ENCODE results near the gene LMOD1.
"Not testable (repeated sequence)": the region's sequence is repeated elsewhere in the genome, so short reads cannot be mapped to it uniquely, and the experiment has no call there.

Gene LMOD1

GRCh38 chr1:201947697-201948008 is 1.3 kb upstream of the LMOD1 start:
- DNase-seq (ENCODE audit: low read depth in 3 of 3): no peak

- DNase-seq (ENCODE audit: low read depth in 3 of 3): no peak
Observed at GRCh38 chr1:201945863-201946223, 505 bp downstream of the LMOD1 start.

- DNase-seq (ENCODE audit: low read depth in 3 of 3): no peak
Observed at GRCh38 chr1:201945157-201945556, 1.2 kb downstream of the LMOD1 start.

DNA sequence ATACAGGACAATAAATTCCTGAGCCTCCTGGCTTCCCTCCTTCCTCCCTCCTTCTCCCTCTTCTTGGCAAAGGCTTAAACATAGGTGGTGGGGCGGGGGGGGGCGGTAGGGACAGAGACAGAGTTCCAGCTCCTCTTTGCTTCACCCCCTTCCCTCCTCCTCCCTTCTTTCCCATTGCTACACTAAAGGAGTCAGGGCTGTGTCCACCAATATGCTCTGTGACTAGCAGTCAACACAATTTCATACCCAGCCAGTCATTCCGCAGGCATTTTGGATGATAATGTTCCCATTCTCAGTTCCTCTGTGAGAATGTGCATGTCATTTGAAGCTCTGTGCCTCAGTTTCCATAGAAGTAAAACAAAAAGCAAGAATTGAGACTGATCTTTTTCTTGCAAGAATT is 1.7 kb downstream of the LMOD1 start:
- DNase-seq (ENCODE audit: low read depth in 3 of 3): no peak

GRCh38 chr1:201944002-201944401 is 2.3 kb downstream of the LMOD1 start:
- DNase-seq (ENCODE audit: low read depth in 3 of 3): no peak

DNA sequence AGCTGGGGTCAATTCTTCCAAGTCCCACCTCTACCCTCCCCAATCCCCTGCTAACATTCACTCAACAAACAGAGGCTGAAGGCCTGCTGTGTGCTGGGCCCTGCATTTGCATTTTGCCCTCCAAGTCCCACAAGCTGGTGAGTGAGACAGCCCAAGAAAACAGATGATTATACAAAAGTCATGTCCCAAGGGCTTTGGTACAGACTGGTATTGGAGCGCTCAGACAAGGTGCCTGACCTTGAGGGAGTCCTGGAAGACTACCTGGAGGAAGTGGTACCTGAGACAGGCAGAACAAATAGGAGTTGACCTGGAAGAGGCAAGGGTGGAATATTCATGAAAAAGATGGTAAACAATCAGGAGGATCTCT is 4.2 kb downstream of the LMOD1 start:
- DNase-seq (ENCODE audit: low read depth in 3 of 3): no peak

GRCh38 chr1:201941420-201942128 is 4.8 kb downstream of the LMOD1 start:
- DNase-seq (ENCODE audit: low read depth in 3 of 3): no peak

GRCh38 chr1:201940316-201940715 is 6.0 kb downstream of the LMOD1 start:
- DNase-seq (ENCODE audit: low read depth in 3 of 3): not testable (repeated sequence)

DNA sequence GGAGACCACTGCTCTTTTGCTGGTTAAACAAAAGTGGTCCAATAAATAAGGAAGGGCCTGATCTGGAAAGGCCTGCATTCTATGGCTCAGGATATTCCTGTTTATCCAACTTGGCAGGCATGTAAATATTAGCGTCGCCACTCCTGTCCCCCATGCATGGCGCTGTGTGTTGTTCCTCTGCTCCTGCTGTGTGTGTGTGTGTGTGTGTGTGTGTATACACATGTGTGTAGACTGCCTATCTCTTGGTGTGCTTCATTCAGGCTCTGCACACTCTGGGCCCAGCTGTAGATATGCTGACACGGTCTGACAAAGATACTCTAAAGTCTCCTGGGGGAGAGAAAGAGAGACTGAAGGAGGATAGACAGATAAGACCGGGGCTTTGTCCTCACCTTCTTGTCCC is 6.8 kb downstream of the LMOD1 start:
- no peak for DNase-seq (ENCODE audit: low read depth in 3 of 3)

GRCh38 chr1:201939148-201939547 is 7.2 kb downstream of the LMOD1 start:
- DNase-seq (ENCODE audit: low read depth in 3 of 3): no peak

DNA sequence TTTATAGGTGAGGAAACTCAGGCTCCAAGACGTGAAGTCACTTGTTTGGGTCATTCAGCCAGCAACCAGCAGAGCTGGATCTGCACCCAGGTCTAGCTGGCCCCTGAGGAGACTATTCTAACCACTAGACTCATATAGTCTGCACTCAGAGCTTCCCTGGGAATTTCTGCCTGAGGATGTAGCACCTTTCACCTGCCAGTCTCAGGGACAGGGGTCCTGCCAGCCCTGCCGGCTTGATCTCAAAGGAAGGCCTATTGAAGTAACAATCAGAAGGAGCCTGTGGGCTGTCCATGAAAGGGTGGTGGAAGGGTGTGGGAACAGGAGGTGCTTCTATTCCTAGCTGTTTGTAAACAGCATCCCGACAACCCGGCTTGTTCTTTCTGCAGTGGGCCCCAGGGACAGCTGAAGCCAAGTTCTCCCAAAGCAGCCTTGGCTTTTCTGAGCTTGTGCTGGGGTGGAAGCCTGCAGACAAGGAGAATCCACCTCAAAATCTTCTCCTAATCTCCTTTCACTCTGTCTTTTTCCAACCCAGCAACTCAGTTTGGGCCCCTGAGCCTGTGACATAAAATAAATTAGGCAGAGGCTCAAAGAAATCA is 7.8 kb downstream of the LMOD1 start:
- no peak for DNase-seq (ENCODE audit: low read depth in 3 of 3)

DNA sequence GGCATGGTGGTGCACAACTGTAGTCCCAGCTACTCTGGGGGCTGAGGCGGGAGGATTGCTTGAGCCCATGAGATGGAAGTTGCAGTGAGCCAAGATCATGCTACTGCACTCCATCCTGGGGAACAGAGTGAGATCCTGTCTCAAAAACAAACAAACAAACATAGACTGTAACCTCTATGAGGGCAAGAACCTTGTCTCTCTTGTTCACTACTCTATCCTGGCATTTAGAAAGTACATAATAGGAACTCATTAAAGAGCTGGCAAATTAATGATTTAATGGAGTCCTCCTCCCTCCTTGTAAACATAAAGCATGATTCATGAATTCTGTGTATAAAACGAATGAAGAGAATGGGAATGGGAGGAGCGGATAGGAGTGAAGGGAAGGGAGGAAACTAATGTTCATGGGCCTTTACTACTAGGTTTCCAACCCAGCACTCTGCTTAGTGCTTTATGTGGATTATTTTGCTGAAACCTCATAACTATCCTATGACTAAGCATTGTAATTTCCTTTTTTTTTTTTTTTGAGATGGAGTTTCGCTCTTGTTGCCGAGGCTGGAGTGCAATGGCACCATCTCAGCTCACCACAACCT is 8.6 kb downstream of the LMOD1 start:
- DNase-seq (ENCODE audit: low read depth in 3 of 3): no peak

DNA sequence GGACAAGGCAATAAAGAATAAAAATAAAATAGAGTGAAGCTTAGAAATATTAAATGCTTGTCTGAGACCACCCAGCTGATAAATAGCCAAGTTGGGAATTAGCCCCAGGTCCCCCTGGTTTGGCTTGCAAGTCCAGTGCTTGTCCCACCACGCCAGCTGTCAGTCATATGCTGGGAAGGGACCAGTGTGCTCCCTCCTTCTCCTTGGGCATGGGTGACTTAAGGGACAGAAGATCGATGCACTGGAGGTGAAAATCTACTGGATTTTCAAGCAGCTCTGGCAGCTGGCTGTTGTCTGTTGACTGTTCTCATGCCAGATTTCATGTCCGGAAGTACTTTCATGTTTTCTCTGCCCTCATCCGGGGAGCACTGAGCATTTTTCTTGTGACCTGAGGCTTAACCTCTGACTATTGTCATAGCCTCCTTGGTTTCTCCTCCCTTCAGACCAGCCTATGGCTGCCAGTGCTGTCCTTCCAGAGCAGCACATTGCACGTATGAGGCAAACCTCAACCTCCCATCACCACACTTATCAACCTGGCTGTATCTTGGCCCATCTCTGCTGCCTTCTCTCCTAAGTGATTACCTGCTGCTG is 12.4 kb downstream of the LMOD1 start:
- no peak for DNase-seq (ENCODE audit: low read depth in 3 of 3)

- no peak for DNase-seq (ENCODE audit: low read depth in 3 of 3)
Observed at GRCh38 chr1:201930803-201931202, 15.5 kb downstream of the LMOD1 start.

DNA sequence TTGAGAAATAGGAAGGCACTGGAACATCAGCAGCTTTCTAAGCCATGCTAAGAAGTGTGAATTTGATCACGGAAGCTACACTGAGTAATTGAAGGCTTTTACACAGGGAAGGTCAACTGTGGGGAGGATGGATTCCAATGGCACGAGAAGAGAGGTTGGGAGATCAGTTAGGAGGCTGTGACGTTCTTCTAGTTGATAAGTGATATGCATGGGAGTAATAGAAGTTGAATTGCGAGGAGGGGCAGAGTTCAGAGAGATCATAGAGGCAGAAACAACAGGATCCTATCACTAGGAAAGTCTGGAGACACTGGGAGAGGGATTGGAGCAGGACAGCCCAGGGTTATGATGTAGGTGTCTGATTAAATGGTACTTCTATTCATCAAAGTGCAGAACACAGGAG is 16.2 kb downstream of the LMOD1 start:
- no peak for DNase-seq (ENCODE audit: low read depth in 3 of 3)

DNA sequence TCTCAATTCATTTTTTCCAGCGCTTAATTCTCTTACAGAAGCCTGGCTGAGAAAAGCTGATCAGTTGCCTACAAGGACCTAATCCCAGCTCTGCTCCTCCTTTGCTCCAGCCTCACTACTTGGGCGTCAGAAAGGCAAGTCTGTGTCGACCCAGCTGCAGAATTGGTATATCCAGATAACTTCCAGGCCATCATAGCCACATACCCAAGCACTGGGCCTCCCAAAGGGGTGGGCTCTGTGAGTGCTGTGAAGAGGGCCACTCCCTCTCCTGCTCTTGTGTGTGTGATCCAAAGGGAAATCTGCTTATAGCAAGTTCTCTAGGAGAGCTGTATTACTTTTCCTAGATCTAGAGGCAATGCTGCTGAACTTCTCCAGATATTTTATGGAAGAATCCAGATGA is 18.1 kb downstream of the LMOD1 start:
- DNase-seq (ENCODE audit: low read depth in 3 of 3): no peak

DNA sequence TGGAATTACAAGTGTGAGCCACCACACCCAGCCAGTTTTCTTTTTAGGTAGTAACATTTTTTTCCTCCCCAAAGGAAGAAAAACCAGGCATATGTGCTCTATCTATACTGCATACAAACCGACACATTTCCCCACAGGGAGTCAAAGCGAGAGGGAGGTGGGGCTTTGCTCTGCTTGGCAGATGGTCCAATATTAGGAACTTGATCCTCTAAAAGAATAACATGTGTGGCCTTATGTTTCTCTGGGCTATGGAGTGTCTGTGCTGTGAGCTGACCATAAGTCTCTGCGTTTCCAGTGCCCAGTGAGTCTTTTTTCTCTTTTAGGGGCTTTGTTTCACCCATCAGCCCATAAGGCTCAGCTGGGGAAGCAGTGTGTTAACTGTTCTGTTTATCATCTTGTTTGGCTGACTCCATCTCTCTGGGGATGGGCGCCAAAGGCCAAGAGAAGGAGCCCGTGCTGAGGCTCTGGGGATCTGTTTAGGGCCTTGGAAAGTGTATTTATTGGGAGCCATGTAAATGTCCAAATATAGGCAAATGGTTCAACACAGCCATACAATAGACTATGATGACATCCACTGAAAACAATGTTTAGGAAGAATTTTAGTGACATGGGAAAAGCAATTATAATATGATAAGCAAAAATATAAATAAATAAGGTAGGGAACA is 20.2 kb downstream of the LMOD1 start:
- no peak for DNase-seq (ENCODE audit: low read depth in 3 of 3)

GRCh38 chr1:201925301-201925567 is 21.1 kb downstream of the LMOD1 start:
- no peak for DNase-seq (ENCODE audit: low read depth in 3 of 3)

GRCh38 chr1:201921952-201922558 is 24.3 kb downstream of the LMOD1 start:
- no peak for DNase-seq (ENCODE audit: low read depth in 3 of 3)

DNA sequence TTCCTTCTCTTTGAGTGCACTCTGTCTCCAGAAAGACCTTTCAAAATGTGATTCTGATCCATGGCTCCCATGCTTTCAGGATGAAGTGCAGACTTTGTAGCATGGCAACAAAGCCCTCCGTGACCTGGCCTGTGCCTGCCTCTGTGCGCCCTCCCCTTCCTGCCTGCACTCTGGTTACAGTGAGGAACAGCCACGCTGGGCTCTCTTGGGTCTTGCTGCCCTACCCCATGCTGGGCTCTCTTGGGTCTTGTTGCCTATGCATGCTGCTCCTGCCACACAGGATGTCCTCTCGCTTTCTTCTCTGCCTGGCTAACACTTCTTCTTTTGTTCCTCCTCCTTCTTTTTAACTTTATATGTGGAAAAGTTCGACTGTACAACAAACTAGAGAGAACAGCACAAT is 28.0 kb downstream of the LMOD1 start:
- no peak for DNase-seq (ENCODE audit: low read depth in 3 of 3)

- no peak for DNase-seq (ENCODE audit: low read depth in 3 of 3)
Observed at GRCh38 chr1:201917362-201918033, 28.9 kb downstream of the LMOD1 start.

GRCh38 chr1:201916649-201917249 is 29.6 kb downstream of the LMOD1 start:
- DNase-seq (ENCODE audit: low read depth in 3 of 3): no peak

All from stimulated activated CD4-positive, alpha-beta T cell treated with anti-CD3 and anti-CD28 coated beads, TNF-alpha, amount 100 ng/mL, for 24 hours (primary cell).